Brain microvascular endothelial cell (primary cell): Measurements from ENCODE around the gene AKR1C4.

Experiments used
- DNase-seq: peaks from one replicate; pipeline ENCODE4 v3.0.0-alpha.2; 2020
- H3K27ac ChIP-seq: fragments of 250-450 bp; sonication (Bioruptor Pico); 2 replicates; pipeline ENCODE4 v1.5.1; 2020; ENCODE audit warnings: mild to moderate bottlenecking, moderate library complexity
- H3K27me3 ChIP-seq: fragments of 250-450 bp; sonication (Bioruptor Pico); replicated peaks from 2 replicates; pipeline ENCODE4 v1.5.1; 2020; ENCODE audit warnings: mild to moderate bottlenecking
- H3K36me3 ChIP-seq: fragments of 250-450 bp; sonication (Bioruptor Pico); replicated peaks from 2 replicates; pipeline ENCODE4 v1.5.1; 2020; ENCODE audit warnings: mild to moderate bottlenecking
- H3K4me3 ChIP-seq: 2 replicates; pipeline ENCODE4 v1.5.1; 2011; ENCODE audit warnings: low read depth, mild to moderate bottlenecking, control low read depth, low read length, moderate library complexity
- in situ Hi-C: cut with HindIII; loops from 2 replicates; pipeline ENCODE4 v1.10.0; 2017; ENCODE audit warnings: low sequenced_read_pairs, low pct_ligation_motif_present
- TF ChIP-seq, protein P1 (sequence below): IDR thresholded peaks from 2 replicates; pipeline ENCODE4 v1.5.1; 2011; ENCODE audit warnings: low read depth, mild to moderate bottlenecking, moderate library complexity, low read length, control low read depth, inconsistent platforms; ENCODE audit errors: missing control alignments

AKR1C4 gene

DNA sequence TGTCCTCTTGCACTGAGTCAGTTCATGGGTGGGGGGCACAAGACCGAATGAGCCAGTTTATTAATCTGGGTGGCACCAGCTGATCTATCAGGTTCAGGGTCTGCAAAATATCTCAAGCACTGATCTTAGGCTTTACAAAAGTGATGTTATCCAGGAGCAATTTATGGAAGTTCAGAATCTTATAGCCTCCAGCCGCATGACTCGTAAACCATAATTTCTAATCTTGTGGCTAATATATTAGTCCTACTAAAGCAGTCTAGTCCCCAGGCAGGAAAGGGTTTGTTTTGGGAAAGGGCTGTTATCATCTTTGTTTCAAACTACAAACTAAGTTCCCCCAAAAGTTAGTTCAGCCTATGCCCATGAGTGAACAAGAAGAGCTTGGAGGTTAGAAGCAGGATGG lies 45.6 kb upstream of the AKR1C4 start:
- in situ Hi-C loops = no loop called here
- H3K4me3 ChIP-seq = no peak overlapping the region

GRCh38 chr10:5155951-5156350 lies 40.7 kb upstream of the AKR1C4 start:
- no peaks in the 10 kb centered on the region for H3K27me3 ChIP-seq
- H3K36me3 ChIP-seq = no peaks in the 10 kb centered on the region
- TF ChIP-seq, protein P1, sequence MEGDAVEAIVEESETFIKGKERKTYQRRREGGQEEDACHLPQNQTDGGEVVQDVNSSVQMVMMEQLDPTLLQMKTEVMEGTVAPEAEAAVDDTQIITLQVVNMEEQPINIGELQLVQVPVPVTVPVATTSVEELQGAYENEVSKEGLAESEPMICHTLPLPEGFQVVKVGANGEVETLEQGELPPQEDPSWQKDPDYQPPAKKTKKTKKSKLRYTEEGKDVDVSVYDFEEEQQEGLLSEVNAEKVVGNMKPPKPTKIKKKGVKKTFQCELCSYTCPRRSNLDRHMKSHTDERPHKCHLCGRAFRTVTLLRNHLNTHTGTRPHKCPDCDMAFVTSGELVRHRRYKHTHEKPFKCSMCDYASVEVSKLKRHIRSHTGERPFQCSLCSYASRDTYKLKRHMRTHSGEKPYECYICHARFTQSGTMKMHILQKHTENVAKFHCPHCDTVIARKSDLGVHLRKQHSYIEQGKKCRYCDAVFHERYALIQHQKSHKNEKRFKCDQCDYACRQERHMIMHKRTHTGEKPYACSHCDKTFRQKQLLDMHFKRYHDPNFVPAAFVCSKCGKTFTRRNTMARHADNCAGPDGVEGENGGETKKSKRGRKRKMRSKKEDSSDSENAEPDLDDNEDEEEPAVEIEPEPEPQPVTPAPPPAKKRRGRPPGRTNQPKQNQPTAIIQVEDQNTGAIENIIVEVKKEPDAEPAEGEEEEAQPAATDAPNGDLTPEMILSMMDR = no peak
- no peak overlapping the region for H3K4me3 ChIP-seq
- in situ Hi-C loops = no loop called here
- DNase-seq = no peak
- H3K27ac ChIP-seq = no peak overlapping the region

More for the DNA sequence above, 45.6 kb upstream of the AKR1C4 start:
- DNase-seq = no peak
- H3K36me3 ChIP-seq = no peaks in the 10 kb centered on the region
- no peak overlapping the region for H3K27ac ChIP-seq
- TF ChIP-seq, protein P1 = no peak
- H3K27me3 ChIP-seq = no peaks in the 10 kb centered on the region

GRCh38 chr10:5157501-5157900 lies 39.1 kb upstream of the AKR1C4 start:
- Histone ChIP-seq H3K27ac (no peak overlapping the region), H3K36me3 (no peaks in the 10 kb centered on the region), H3K4me3 (no peak overlapping the region), H3K27me3 (no peaks in the 10 kb centered on the region)
- in situ Hi-C loops = no loop called here
- no peak for DNase-seq
- TF ChIP-seq, protein P1 = no peak

- Histone ChIP-seq H3K27me3 (no peaks in the 10 kb centered on the region), H3K27ac (no peak overlapping the region), H3K4me3 (no peak overlapping the region), H3K36me3 (no peaks in the 10 kb centered on the region)
- DNase-seq = no peak
- in situ Hi-C loops = no loop called here
- TF ChIP-seq, protein P1 = no peak
These were observed 37.5 kb upstream of the AKR1C4 start for GRCh38 chr10:5159126-5159525.

GRCh38 chr10:5163487-5163886 lies 33.1 kb upstream of the AKR1C4 start:
- Histone ChIP-seq H3K4me3 (no peak overlapping the region), H3K27me3 (no peaks in the 10 kb centered on the region), H3K36me3 (no peaks in the 10 kb centered on the region), H3K27ac (no peak overlapping the region)
- TF ChIP-seq, protein P1 = no peak
- in situ Hi-C loops = no loop called here
- no peak for DNase-seq

DNA sequence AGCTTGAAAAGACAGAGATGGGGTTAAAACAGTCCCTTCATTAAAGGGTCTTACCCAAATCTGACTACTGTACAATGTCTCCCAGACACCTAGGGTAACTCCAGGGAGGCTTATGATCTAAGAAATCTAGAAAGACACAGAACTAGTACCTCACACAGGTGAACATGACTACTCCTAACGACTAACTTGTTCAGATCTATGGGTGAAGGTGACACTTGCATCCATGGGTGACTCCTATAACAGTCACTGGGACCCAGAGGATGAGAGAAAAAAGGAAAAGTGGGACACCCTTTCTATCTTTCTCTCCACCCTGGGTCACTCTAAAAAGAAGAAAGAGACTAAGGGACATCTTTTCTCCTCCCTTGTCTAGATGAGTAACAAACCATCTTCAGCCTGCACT lies 30.9 kb upstream of the AKR1C4 start:
- Histone ChIP-seq H3K27ac (no peak overlapping the region), H3K27me3 (no peaks in the 10 kb centered on the region), H3K4me3 (no peak overlapping the region), H3K36me3 (no peaks in the 10 kb centered on the region)
- TF ChIP-seq, protein P1 = no peak
- no peak for DNase-seq
- in situ Hi-C loops = no loop called here
